Jurkat, Clone E6-1 (cell line): ENCODE data around the gene ATOH8.

Experiments used
- DNase-seq: peaks from one replicate; pipeline ENCODE4 v3.0.0-alpha.2; 2011; ENCODE audit warnings: low read depth, low spot score
- H3K4me3 ChIP-seq: 2 replicates; pipeline ENCODE4 v1.5.1; 2011; ENCODE audit warnings: mild to moderate bottlenecking, low read length, control low read depth, moderate library complexity

The ATOH8 gene

DNA sequence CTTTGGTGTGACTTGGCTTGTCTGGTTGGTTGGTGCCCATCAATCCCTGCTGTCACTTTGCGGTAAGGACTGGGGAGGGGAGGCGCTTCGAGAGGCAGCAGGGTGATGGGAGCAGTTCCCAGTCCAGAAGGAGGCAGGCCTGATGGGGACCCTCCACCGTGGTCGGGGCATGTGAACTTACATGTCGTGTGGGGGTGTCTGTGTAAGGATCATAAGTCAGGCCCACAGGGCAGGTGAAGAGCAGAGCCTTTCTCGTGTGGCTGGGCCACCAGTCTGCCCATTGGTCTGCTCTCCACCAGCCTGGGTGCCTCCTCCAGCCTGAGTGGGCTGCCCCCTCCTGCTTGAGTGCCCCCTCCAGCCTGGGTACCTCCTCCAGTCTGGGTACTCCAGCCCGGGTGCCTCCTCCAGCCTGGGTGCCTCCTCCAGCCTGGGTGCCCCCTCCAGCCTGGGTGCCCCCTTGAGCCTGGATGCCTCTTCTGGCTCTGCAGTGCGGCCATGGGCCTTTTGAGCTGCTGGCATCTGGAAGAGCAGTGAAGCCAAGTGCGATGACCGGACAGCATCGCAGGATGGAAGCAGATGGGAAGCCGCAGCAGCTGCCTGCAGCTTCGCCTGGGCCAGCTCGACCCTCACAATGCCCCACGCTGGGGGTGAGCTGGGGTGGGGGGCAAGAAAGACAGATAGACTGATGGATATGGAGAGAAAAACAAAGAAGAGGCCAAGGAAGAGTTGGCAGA lies 25.0 kb downstream of the ATOH8 start:
- no peak for DNase-seq
- no peak overlapping the region for H3K4me3 ChIP-seq

DNA sequence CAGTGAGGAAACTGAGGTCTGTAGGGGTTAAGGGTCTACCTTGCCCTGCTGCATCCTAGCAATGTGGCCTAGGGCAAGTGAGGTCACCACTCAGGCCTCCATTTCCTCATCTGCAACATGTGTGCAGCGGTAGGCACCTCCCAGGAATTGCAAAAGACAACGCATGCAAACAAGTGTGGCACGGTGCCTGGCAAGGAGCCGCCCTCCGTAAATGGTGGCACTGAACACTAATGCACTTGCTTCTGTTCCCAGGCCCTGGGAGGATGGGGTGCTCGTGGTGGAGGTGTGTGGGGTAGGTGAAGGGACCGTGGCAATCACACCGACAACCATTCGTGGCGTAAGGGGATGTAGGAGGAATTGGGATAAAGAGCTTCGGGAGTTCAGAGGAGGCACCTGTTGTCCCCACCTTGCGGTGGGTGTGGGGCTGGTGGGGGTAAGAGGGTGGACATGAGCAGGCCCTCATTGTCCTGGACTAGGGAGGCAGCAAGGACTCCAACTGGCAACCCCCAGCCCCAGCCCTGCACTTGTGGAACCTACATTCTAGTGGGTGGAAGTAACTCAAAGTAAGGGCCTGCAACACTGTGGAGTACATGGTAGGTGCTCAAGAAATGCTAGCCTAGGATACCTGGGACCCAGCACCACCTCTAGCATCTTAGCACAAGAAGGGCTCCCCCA lies 26.0 kb downstream of the ATOH8 start:
- no peak for DNase-seq
- no peak overlapping the region for H3K4me3 ChIP-seq

DNA sequence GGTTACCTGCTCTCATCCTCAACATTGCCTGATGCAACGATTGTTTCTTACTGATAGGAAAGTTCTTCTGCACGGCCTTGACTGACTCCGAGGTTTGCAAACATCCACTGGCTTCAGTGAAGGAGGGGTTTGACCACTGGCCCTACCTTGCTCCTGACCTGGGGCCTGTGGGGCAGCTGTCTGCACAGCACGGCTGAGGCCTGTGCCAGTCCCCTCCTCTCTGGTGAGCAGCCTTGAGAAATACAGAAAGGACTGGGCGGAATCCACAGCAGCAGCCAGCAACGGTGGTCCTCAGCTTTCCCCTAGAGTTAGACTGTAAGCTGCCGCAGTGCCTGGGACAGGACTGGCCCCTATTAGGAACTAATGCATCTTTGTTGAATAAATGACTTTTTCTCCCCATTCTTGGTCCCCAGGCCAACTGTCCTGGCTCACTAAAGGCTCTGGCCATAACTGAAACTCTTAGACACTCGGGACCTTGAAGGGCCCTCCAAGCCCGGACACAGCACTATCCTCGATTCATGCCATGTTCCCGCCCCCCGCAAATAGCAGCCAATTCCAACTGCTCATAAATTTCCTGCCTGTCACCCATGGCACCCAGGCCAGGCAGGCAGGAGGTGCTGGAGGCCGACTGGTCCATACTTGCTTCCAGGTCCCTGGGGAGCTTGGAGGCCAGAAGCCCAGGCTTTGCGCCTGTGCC lies 26.7 kb downstream of the ATOH8 start:
- no peak overlapping the region for H3K4me3 ChIP-seq

DNA sequence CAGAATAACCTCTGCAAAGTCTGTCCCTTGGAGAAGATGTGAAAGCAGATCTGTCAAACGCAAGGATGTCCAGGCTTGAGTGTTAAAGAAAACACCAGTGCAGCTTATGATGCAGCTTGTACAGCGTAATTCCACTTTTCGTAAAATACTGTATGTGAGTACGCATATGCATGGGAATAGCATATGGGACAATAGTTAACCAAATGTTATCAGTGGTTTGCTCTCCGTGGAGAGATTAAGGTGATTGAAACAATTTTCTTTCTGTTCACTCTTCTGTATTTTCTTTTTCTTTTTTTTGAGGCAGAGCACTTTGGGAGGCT lies 27.2 kb downstream of the ATOH8 start:
- no peak for DNase-seq

More for the DNA sequence above, 26.7 kb downstream of the ATOH8 start:
- DNase-seq, result no peak

DNA sequence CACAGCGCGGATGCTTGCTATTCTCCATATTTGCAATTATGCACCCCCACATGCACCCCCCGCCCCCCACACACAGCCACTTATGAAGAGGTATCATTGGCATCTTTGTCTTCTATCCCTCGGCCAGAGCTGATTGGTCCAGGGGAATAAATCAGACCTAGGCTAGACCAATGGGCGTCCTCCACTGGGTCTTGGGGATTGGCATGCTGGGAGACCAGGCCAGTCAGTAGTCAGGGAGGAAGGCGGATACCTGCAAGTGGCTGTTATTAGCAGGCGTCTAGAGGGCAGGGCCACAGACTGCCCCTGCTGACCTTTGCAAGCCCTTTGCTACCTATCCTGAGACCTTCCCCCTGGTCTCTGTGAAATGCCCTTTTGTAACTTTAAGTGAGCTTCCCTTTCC lies 30.0 kb downstream of the ATOH8 start:
- no peak overlapping the region for H3K4me3 ChIP-seq
- no peak for DNase-seq

More for the DNA sequence above, 27.2 kb downstream of the ATOH8 start:
- H3K4me3 ChIP-seq, result no peak overlapping the region

DNA sequence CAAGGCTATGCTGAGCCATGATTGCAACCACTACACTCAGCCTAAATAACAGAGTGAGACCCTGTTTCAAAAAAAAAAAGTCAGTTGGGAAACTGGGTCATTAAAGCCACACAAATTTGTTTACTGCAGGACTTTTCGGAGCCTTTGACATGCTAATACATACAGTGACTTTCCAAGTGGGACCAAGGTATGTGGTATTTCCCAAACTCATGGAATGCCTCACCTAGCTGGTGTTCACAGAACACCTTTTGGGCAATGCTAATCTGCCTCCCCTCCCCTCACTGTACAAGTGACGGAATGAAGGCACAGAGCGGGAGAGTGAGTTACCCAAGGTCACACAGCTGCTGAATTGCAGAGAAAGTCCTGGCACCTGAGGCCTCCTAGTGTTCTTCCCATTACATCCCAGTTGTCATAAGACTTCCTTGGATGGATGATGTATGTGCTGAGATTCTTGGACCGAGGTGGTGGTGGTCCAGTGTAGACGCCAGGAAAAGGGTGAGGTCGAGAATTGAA lies 30.7 kb downstream of the ATOH8 start:
- no peak for DNase-seq

DNA sequence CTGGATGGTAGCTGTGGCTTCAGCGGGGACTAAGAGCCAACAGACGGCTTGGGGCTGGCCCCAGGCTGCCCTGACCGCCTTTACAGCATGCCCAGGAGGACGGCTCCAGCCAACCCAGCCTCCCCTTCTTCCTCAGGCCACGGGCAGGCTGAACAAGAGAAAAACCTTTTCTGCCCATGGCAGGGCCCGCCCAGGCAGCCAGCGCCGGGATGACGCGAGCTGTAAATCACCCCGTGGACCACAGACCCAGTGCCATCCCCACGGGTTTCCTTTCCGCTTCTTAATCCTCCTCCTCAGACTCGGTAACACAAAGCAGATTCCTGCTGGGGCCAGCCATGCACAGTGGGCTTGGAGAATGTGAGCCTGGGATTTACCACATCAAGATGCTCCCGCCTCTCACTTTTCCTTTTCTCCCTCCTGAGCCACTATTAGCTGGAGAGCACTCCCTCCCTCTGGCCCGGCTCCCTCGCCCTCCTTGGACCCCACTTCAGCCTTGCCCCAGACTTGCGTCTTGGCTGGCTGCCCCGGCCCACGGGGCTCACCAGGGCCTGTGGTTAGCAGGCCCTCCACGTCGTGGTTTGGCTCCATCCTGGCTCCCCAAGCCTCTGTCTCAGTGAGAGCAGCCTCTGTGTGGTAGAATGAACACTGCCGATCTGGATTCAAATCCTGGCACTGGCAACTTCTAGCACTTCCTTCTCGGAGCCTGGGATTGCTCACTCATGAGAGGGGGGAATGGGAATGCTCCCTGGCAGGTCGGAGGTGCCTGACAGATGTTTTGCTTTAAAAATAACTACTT lies 31.4 kb downstream of the ATOH8 start:
- H3K4me3 ChIP-seq, result no peak overlapping the region
- DNase-seq, result no peak

More for the DNA sequence above, 30.7 kb downstream of the ATOH8 start:
- H3K4me3 ChIP-seq, result no peak overlapping the region

DNA sequence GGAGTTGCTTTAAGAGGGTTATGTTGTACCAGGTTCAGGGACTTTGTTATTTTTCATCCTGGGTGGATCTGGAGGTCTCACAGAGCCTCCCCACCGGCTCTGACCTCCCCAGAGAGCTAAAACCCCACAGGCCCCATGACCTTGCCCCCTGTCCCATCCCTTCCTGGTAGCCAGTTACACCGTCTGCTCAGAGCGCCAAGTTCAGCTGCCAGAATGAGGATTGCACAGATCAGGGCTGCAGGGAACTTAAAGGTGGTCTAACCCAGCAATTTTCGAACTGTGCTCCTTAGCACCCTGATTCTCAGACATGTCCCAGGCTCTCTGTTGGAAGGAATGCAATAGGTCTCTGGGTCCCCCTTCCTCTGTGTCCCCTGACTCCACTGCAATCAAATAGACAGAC lies 32.1 kb downstream of the ATOH8 start:
- H3K4me3 ChIP-seq, result no peak overlapping the region
- DNase-seq, result no peak

DNA sequence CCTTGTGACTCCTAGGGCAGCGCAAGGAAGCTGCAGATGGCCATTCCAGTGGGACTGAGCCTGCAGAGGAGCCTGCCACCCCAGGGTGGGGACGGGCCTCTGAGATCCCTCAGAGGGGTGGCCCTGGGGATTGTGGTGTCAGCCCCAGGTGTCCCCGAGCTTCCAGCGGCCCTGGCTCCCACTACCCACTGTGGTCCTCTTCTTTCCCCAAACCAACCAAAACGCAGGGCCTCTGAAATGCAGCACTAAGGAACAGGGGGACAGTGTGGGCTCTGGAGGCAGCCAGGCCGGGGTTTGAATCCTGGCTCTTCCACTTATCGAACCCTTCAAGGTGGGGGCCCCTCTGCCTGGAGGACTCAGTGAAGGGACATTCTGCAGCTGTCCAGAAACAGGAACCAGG lies 32.7 kb downstream of the ATOH8 start:
- no peak for DNase-seq

DNA sequence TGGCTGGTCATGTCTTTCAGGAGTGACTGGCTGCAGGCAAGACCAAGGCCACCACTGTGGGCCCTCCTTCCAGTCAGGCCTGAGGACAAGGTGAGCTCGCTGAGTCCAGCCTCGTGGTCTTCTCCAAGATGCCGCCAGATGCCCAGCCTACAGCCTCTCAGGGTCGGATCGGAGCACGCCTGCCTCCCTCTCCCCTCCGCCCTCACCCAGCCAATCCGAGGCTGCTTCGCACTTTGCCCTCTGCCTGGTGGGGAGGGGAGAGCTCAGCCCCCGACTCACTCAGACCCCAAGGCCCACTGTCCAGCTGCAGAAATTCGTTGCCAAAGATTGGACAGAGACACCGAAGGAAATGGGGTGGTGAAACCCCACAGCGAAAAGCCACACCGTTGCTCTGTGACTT lies 33.1 kb downstream of the ATOH8 start:
- no peak overlapping the region for H3K4me3 ChIP-seq
- no peak for DNase-seq

More for the DNA sequence above, 32.7 kb downstream of the ATOH8 start:
- no peak overlapping the region for H3K4me3 ChIP-seq

DNA sequence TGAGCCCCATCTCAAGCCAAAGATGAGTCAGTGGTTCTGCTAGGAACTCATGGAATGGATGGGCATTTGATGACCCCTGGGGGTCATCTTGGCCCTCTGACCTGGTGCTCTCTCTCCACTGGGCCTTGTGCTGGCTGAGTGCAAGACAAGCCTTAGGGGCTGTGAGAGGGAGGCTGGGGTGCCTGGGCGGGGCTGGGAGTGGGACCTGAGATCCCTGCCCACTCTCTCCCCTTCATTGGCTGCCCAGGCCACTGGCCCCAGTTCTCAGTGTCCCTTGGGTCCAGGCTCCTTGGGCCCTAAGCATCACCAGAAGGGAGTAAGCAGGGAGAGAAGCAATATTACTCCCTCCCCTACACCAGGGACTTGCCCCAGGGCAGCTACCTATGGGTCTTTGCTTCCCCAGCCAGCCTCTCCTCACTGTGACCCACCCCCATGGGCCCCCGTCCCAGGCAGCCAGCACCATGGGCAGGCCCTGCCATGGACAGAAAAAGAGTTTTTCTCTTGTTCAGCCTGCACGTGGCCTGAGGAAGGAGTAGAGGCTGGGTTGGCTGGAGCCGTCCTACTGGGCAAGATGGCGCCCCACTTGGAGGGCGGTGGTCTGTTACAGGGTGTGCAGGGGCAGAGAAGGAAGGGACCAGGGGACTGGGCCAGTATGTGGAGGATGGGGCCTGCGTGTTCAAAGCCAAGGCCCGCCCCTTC lies 33.6 kb downstream of the ATOH8 start:
- no peak overlapping the region for H3K4me3 ChIP-seq
- DNase-seq, result no peak

DNA sequence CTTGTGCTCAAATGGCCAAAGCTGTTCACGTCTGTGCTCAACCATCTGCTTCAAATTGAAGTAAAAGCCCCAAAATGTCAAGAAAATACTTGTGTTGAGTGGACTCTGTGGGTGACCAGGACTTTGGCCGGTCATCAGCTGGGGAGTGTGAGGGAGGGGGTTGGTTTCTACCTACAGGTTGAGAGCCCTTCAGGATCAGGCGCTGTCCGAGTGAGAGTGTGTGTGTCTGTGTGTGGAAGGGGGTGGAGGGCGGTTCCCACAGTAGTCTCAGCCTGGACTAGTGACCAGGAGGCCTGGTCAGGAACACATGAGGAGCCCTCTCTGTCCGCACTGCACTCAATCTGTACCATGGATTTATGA lies 34.2 kb downstream of the ATOH8 start:
- no peak overlapping the region for H3K4me3 ChIP-seq
- DNase-seq, result no peak

DNA sequence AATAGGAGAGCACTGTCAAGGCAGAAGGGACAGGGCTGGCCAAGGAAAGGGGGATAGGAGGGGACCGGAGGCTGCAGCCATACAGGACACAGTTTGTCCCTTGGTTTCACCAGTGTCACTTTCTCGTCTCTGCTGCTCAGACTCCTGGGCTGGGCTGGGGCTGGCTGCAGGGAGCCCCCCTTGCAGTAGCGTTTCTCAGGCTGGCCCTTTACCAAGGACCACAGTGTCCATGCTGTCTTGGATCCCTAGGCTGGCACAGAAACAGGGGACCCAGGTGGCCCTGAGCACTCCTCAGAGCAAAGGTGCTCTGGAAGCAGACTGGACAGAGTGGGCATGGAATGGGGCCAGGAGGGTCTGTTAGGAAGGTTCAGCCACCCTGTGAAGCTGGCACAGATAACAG lies 34.8 kb downstream of the ATOH8 start:
- DNase-seq, result no peak
- H3K4me3 ChIP-seq, result no peak overlapping the region

DNA sequence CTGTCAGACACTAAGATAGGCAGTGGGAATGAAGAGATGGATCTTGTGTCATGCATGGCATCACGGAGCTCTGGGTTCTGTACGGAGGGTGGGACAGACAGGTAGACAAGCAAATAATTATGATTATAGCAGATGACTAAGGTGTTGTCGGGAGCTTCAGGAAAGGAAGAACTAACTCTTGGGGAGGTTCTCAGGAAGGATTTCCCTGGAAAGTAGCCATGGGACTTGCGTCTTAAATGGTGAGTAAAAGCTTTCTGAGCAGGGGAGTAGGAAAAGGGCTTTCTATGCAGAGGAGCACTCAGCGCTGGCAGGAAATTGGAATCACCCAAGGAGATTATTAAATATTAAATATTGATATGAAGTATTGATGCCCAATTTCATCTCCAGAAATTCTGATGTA lies 35.5 kb downstream of the ATOH8 start:
- DNase-seq, result no peak
- no peak overlapping the region for H3K4me3 ChIP-seq

DNA sequence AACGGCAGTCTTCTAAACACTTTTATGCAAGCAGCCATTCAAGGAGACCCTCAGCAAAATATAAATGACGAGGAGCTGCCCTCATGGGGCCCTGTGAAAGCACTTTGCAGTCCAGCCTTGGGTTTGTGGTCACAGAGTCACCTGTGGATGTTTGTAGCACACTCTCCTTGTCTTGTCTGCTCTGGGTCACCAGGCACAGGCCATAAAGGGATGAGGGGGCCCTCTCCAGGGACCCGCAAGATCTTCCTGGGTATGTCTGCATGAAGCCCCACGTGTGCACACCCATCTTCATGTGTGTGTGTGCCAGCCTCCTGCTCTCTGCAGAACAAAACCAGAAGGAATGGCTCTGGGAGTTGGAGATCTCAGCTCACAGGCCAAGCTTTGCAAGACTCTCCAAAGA lies 36.2 kb downstream of the ATOH8 start:
- H3K4me3 ChIP-seq, result no peak overlapping the region
- DNase-seq, result no peak

DNA sequence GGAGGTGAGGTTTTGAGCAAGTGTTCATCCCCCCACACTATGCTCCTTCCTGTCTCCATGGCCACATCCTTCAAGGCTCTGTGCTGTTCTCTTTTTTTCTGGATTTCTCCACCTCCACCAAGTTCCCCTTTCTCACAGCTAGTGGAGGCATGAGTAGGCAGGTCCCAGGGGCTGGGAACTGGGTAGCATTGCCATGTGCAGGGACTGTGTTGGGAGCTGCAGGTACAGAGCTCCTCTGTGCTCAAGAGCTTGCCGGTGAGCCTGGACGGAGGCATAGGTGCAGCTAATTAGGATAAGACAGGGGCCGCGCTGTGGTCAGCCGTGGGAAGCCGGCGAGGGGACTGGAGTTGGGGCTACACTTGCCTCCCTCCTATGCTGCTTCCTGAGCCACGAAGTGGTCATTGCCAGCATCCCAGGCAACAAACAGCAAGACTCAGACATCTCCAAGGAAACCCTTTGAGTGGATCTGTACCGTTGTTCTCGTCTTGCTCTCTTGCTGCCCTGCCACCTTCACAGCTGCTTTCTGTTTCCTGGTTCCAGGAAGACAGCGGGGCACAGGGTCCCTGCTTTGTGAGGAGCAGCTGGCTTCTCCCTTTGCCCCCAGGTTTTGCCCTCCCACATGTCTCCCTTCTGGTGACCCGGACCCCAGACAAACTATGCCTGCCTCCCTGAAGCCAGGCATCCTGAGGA lies 36.9 kb downstream of the ATOH8 start:
- no peak overlapping the region for H3K4me3 ChIP-seq
- DNase-seq, result no peak

DNA sequence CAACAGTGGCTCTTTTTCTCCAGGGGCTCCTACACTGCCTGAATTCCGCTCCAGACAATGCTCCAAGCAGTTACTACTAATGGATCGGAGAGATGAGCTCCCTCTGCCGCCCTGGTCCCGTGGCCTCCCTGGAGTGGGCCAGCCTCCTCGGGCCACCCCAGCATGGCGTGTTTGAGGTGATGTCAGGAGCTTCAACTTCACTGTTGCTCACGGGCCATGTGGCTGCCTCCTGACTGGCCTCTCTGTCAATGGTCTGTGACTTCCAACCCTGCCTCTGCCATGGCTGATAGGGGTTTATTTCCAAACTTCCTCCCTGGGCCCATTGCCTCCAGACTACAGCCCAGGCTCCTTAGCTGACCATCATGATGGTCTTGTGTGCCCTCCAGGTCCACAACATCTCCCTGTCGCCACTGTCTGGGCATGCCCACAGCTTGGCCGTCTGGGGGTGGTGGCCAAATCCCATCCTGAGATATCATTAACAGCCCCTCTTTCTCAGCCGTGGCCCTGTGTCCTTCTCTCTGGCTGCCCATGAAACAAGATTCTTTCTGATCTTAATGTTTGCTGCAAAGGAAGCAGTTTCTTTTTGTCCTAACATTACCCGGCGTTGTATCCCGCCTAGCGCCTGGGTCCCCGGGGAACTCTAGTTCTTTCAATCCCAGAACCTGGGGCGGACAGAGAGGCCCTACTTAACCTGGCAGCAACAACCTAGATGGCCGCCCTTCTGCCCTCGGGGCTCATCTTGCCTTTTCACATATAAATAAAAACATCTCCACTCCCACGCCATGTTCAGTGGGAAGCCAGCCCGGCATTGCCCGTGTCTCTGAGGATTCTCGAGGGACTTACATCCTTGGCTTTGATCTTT lies 38.1 kb downstream of the ATOH8 start:
- DNase-seq, result no peak

More for the DNA sequence above, 38.1 kb downstream of the ATOH8 start:
- H3K4me3 ChIP-seq, result no peak overlapping the region
